NCI-H2029 (cell line): ENCODE results near the gene PRPSAP1.
A peak's percentile ranks its signal among the peaks of the same experiment; 100 is the strongest.
"Not testable (repeated sequence)": the region's sequence is repeated elsewhere in the genome, so short reads cannot be mapped to it uniquely, and the experiment has no call there.

Experiments used
- DNase-seq: peaks from one replicate; lab custom pipeline; 2025; lab: John Stamatoyannopoulos, UW

Gene PRPSAP1

DNA sequence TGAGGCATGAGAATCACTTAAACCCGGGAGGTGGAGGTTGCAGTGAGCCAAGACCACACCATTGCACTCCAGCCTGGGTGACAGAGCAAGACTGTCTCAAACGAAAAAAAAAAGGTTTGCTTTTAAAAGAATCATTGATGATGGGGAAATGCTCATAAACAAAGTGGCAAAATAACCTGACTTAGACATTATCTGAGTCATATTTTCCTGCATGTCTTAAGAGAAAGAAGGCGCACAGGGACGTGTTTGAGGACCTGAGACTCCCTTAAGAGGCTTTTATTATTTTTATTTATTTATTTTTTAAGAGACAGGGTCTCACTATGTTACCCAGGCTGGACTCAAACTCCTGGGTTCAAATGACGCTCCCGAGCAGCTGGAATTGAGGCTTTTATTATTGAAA, 5.7 kb upstream of the PRPSAP1 start:
- DNase-seq: no peak

DNA sequence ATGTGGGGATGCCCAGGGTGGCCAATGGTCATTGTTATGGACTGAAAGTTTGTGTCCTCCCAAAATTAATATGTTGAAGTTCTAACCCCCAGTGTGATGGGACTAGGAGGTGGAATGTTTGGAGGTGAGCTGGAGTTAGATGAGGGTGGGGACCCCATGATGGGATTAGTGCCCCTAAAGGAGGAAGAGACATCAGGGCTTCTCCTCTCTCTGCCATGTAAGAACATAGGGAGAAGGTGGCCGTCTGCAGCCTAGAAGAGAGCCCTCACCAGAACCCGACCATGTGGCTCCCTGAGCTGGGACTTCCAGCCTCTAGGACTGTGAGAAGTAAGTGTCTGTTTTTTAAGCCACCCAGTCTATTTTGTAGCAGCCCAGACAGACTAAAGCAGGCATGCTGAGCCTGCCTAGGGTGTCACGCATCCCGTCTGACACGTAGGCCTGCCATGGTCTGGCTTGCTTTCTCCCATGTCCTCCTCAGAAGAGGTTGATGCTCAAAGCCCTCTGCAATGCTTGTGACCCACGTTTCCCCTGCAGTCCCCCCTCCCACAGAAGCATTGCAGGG, 4.0 kb upstream of the PRPSAP1 start:
- DNase-seq: no peak

DNA sequence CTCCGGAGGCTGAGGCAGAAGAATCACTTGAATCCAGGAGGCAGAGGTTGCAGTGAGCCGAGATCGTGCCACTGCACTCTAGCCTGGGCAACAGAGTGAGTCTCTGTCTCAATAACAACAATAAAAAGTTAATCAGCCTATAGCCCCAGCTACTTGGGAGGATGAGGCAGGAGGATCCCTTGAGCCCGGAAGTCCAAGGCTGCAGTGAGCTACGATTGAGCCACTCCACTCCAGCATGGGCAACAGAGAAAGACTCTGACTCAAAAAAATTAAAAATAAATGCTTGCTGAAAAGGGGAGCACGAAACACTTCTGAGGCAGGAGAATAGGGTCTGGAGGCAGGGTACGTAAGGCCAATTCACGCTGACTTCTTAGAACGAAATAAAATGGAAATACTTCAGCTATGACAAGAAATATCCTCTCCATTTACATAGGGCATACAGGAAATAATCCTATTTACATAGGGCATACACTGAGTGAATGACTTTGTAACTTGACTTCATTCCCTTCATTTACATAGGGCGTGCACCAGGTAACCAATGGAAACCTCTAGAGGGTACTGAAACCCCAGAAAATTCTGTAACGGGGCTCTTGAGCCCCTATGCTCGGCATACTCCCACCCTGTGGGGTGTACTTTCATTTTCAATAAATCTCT, 3.2 kb upstream of the PRPSAP1 start:
- peak; percentile 13 for DNase-seq

DNA sequence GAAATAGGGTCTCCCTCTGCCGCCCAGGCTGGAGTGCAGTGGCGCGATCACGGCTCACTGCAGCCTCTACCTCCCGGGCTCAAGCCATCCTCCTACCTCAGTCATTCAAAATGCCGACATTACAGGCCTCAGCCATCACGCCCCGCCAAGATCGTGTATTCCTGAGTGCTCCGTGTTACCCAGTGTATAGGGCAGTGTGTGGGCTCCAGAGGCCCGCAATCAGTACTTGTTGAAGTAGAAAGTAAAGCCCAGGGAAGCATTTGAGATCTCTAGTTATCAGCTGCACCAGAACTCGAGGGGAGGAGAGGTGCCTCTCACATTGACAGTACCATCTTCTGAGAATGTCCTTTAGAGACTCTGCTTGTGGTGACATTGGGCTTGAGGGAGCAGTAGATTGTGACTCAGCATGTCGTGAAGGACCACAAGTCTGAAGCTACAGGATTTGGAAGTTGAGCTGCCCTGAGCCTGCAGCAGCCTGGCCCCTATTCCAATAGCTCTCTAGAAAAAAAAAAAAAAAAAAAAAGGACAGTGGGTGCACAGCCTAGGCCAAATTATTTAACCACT, 1.1 kb upstream of the PRPSAP1 start:
- no peak for DNase-seq

DNA sequence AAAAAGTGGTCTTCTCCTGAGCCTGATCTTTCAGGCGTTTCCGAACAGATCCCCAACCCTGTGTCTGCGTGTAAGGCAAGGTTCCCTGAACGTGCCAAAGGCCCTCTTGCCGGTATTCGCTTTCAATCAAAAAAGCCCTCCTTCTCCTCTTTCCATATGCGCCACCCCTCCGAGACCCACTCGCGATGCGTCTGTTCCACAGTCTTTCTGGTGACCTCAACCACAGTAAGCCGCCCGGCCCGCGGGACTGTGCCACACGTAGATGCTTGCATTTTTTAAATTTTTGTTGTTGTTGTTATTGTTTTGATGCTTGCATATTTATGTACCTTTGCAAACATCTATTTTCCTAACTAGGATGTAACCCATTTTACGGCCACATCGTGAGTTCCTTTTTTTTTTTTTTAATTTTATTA, 607 bp upstream of the PRPSAP1 start:
- no peak for DNase-seq

DNA sequence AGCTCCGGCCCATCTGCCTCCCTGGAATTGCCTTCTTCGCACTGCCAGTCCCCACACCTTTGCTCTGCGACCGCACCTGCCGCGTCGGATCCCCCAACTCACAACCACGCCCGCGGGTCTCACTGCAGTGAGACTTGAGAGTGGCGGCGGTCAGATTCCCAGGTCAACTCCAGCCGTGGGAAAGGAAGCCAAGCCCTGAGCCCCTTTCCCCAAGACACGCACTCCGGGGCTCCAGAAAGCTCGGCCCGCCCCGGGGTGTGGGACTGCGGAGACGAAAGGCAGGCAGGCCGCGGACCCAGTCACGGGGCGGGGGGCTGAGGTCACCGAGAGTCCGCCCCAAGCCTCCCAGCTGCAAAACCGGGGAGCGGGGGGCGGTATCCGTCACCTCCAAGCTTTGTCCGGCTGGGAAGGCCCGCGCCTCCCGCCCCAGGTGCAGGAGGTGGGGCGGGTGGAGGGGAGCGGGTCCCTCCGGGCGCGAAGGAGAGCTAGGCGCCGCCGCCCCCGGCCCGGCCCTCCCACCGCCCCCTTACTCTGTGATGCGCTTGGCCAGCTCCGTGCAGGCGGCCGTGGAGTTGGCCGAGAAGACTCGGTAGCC, 615 bp downstream of the PRPSAP1 start:
- no peak for DNase-seq

DNA sequence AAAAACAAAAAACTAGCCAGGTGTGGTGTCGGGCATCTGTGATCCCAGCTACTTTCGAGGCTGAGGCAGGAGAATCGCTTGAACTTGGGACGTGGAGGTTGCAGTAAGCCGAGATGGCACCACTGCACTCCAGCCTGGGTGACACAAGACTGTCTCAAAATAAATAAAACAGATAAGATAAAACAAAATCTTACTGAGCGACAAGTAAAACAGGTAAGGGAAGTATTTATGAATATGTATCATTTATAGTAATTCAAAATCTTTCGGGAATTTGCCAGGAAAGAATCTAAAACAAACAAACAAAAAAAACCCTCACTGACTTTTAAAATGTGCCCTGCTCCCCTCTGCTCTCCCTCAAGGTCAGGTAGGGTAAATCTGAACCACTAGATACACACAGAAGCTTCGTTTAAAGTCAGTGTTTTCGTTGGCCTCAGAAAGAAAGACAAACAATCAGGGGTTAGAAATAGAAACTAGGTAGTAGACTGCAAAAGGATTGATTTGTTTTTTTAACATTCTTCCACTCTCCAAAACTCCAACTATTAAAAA, 2.1 kb downstream of the PRPSAP1 start:
- no peak for DNase-seq

DNA sequence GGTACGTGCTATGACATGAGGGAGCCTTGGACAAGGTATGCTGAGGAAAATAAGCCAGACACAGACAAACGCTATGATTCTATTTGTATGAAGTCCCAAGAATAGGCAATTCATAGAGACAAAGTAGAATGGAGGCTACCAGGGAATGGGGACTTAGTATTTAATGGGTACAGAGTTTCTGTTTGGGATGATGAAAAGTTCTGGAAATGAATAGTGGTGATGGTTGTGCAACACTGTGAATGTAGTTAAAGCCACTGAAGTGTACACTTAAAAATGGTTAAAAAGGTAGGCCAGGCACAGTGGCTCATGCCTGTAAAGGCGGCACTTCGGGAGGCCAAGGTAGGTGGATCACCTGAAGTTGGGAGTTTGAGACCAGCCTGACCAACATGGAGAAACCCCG, 3.3 kb downstream of the PRPSAP1 start:
- no peak for DNase-seq

DNA sequence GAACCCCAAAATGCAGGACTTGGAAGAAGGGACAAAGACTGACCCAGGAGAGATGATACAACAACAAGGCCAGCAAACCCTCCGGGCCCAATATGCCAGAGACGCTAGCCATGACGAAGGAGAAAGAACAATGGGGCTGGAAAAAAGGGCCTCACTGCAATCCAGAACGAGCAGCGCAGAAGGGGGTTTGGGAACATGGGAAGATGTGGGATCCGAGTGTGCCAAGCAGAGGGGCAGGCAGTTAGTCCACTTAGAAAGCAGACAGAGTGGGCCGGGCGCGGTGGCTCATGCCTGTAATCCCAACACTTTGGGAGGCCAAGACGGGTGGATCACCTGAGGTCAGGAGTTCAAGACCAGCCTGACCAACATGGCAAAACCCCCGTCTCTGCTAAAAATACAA, 6.8 kb downstream of the PRPSAP1 start:
- not testable (repeated sequence) for DNase-seq

DNA sequence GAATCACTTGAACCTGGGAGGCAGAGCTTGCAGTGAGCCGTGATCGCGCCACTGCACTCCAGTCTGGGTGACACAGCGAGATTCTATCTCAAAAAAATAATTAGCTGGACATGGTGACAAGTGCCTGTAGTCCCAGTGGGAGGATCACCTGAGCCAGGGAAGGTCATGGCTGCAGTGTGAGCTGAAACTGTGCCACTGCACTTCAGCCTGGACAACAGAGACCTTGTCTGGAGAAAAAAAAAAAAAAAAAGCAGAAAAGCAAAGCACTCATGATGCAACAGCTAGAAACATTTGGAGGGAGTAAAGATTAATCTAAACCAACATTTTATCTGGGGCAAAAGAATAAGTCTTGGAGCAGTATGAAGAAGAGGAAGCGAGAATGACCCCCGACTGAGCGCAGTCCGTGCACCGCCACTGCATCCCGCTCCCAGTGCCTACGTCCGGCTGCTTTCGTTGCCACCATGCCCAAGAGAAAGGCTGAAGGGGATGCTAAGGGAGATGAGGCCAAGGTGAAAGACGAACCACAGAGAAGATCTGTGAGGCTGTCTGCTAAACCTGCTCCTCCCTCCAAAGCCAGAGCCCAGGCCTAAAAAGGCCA, 8.2 kb downstream of the PRPSAP1 start:
- no peak for DNase-seq

DNA sequence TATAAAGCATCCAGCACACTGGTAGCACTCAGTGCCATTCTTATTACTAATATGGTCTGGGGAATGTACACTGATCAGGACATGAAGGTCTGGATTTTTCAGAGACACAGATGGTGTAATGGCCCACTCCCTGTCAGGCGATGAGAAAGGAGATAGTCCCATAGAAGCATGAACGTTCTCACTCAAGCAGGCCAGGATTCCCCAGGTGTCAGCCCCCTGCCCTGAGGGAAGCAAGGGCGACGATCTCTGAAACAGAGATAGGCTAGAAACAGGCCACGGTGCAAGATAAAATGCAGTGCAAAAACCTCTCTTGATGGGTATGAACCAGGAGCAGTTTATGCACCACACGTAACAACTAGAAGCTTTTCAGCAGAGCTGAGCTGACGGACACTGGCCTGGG, 10.6 kb downstream of the PRPSAP1 start:
- no peak for DNase-seq

DNA sequence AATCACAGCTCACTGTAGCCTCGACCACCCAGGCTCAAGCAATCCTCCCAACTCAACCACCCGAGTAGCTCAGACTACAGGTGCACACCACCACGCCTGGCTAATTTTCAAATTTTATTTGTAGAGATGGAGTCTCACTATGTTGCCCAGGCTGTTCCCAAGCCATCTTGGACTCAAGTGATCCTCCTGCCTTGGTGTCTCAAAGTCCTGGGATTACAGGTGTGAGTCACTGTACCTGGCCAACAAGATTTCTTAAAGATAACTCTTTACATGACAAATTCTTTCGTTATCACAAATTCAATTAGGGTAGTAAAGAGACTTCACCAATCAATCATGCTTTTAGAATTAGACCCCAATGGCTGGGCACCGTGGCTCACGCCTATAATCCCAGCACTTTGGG, 12.4 kb downstream of the PRPSAP1 start:
- DNase-seq: no peak

DNA sequence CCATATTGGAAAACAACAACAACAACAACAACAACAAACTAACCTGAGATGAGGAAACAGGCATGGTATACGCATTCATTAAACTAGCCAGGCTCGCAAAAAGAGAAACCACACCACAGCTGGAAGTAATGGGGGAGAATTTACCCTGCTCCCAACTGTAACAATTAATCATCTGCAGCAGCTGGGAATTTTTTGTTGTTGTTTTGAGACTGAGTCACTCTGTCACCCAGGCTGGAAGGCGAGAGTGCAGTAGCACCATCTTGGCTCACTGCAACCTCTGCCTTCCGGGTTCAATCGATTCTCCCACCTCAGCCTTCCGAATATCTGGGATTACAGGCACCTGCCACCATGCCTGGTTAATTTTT, 16.3 kb downstream of the PRPSAP1 start:
- no peak for DNase-seq

DNA sequence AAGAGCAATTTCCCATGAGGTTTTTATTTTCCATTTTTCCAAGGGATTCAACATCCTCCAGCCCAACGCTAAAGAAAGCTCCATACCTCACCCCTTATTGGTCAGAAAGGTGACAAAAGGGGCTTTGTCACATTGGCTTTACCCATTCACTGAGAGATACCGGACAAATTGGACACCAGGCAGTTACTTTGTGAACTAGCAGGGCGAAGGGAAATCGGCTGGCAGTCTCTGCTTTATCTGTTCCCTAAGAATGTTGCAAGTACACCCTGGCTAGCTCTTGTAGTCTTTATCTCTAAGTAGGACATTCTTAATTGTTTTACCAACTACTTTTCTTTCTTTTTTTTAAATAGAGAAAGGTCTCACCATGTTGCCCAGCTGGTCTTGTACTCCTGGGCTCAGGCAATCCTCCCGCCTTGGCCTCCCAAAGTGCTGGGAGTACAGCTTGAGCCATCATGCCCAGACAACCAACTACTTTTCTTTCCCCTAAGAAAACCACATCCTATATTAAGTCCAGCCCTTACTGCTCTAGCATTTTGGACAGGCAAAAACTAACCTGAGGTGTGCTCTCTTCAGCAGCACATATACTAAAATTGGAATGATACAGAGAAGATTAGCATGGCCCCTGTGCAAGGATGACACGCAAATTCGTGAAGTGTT, 16.8 kb downstream of the PRPSAP1 start:
- no peak for DNase-seq

DNA sequence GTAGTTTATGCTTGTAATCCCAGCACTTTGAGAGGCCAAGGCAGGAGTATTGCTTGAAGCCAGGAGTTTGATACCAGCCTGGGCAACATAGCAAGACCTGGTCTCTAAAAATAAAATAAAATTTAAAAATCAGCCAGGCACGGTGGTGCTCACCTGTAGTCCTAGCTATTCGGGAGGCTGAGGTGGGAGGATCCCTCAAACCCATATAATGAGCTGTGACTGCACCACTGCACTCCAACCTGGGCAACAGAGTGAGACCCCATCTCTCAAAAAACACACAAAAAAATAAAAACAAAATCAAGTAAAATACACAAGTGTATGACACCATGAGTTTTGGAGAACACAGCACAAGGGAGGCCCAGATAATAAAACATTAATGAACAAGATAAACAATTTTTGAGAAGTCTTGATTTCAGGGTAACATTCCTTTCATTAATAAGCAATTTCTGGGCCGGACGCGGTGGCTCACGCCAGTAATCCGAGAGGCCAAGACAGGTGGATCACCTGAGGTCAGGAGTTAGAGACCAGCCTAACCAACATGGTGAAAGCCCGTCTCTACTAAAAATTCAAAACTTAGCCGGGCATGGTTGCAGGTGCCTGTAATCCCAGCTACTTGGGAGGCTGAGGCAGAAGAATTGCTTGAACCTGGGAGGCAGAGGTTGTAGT, 17.9 kb downstream of the PRPSAP1 start:
- DNase-seq: no peak

DNA sequence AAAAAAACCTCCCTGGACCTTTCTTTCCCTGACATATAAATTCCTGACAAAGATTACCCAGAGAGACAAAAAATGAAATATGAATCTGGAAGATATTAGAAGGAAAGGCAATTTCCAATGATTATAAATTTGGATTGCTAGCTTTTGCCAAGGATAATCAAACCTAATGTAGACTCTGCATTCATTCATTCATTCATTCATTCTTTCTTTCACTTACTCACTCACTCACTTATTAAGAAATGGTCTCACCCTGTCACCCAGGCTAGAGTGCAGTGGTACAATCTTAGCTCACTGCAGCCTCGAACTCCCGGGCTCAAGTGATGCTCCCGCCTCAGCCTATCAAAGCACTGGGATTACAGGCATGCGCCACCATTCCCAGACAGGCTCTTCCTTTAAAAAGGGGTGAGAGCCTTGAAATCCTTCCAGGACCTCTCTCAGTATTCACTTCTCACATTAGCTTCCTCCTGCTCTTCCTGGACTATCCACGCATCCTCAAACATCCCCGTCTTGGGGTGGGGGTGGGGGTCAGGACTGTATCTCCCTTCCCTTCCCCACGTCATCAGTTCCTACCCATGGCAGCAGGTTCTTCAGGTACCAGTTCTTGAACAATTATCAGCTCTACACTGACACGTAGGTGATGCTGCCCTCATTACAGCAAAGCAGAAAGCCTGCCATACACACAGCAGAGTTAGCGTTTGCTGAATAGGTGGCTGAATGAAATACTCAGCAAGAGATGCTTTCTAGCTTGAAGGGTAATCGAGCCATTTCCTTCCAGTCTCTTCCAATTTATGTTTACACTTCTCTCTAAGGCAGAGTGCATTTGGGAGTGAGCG, 19.8 kb downstream of the PRPSAP1 start:
- no peak for DNase-seq

DNA sequence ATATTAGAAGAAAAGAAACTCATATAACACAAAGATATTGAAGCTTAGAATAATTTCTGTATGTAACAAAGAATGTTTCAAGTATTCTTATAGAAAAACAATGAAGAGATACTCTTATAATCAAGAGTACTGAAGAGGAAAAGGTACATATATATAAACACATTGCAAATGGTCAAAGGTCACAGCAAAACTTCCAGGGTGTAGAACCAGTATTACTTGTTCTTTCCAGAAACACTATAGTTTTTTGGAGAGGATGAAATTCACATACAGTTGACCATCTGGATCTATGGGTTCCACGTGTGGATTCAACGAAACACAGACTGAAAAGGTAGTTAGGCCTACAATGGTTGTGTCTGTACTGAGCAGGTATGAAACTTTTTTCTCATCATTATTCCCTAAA, 22.6 kb downstream of the PRPSAP1 start:
- no peak for DNase-seq

DNA sequence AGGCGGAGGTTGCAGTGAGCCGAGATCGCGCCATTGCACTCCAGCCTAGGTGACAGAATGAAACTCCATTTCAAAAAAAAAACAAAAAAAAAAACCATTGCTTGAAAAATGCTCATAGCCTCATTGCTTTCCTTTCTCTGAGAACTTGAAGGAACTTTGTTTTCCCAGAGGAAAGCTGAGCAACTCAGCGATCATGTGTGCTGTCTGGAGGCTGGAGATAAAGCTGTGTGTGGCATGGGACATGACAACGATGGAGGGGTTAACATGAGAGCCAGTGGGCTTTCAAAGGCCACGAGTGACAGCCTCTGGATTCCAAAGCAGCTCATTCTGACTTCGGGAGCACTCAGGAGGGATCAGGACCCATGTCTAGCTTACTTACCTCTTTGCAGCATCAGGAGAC, 24.1 kb downstream of the PRPSAP1 start:
- DNase-seq: no peak

DNA sequence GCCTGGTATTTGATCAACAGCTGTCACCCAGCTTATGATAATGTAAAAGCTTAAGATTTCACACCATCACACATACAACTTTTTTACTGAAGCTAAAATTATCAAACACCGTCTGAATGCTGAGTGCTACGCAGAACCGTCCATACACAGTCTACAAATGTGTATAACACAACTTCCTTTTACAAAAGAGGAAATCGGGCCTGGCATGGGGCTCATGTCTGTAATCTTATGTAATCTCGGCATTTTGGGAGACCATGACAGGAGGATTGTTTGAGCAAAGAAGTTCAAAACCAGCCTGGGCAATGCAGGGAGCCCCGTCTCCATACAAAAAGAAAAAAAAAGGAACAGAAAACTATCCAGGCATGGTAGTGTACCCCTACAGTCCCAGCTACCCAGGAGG, 26.0 kb downstream of the PRPSAP1 start:
- no peak for DNase-seq

DNA sequence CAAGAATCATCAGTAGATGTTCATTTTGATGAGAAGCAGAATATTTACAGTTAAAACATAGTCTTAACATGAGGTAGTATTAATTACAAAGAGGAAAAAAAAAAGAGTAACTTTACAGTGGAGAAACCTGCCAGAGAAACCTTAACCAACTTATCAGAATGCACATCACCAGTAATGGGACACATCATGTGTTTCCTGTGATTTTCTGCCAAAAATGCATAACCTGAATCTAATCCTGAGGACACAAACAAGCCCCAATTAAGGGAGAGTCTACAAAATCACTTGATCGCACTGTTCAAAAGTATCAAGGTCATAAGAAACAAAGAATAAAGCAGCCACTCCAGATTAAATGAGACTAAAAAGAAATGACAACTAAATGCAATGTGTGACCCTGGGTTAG, 27.4 kb downstream of the PRPSAP1 start:
- DNase-seq: no peak

DNA sequence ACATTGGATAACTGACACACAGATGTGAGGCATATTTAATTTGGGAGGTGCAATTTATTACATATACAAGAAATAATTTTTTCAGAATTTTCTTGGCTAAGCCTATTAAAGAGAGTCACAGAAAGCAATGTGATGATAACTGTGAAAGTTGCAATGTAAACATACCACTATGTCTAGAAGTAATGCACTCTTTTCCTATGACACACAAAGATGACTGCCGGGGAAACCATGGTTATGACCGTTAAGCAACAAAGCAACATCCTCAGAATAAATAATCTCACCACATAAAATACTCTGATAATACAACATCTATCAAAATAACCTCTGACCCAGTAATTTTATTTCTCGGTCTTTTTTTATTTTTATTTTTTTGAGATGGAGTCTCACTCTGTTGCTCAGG, 35.1 kb downstream of the PRPSAP1 start:
- DNase-seq: no peak
